GM19240 (cell line): ENCODE results near the gene GGNBP2.

Source experiments
- DNase-seq: peaks from one replicate; pipeline ENCODE4 v3.0.0; 2011; ENCODE audit warnings: low spot score; ENCODE audit not compliant: insufficient read length

GGNBP2 gene

GRCh38 chr17:36515837-36516236 is 28.9 kb upstream of the GGNBP2 start:
- no peak for DNase-seq

- no peak for DNase-seq
Observed at GRCh38 chr17:36523113-36523512, 21.6 kb upstream of the GGNBP2 start.

GRCh38 chr17:36524428-36524876 is 20.3 kb upstream of the GGNBP2 start:
- DNase-seq: no peak

GRCh38 chr17:36525113-36525512 is 19.6 kb upstream of the GGNBP2 start:
- DNase-seq: no peak

- no peak for DNase-seq
Observed at GRCh38 chr17:36525888-36526287, 18.8 kb upstream of the GGNBP2 start.

- no peak for DNase-seq
Observed at GRCh38 chr17:36527621-36528250, 17.0 kb upstream of the GGNBP2 start.

GRCh38 chr17:36529121-36529520 is 15.6 kb upstream of the GGNBP2 start:
- DNase-seq: no peak

GRCh38 chr17:36532435-36532975 is 12.2 kb upstream of the GGNBP2 start:
- no peak for DNase-seq

- peak; percentile 16 for DNase-seq
Observed at GRCh38 chr17:36533935-36534839, 10.5 kb upstream of the GGNBP2 start.

GRCh38 chr17:36534840-36535668 is 9.7 kb upstream of the GGNBP2 start, which contains the start of the genes MYO19 and PIGW:
Gene MYO19 (minus strand): TSS chr17:36534868. CDS start chr17:36532538, 2,330 bp downstream.
Gene PIGW (plus strand): TSS chr17:36534987. CDS start chr17:36537102, 2,115 bp downstream.
- peak; percentile 52 for DNase-seq

- DNase-seq: no peak
Observed at GRCh38 chr17:36535669-36536081, 9.0 kb upstream of the GGNBP2 start.

- DNase-seq: no peak
Observed at GRCh38 chr17:36540696-36541095, 4.0 kb upstream of the GGNBP2 start.

- no peak for DNase-seq
Observed at GRCh38 chr17:36542755-36543154, 2.0 kb upstream of the GGNBP2 start.

- DNase-seq: no peak
Observed at GRCh38 chr17:36544044-36544306, 744 bp upstream of the GGNBP2 start.

- DNase-seq: no peak
Observed at GRCh38 chr17:36545077-36545464, 352 bp downstream of the GGNBP2 start.

- DNase-seq: peak; percentile 67
Observed at GRCh38 chr17:36545465-36546417, 1.0 kb downstream of the GGNBP2 start.

- no peak for DNase-seq
Observed at GRCh38 chr17:36546418-36547093, 1.8 kb downstream of the GGNBP2 start.

- DNase-seq: no peak
Observed at GRCh38 chr17:36547776-36548175, 3.1 kb downstream of the GGNBP2 start.

GRCh38 chr17:36550491-36551417 is 6.0 kb downstream of the GGNBP2 start:
- DNase-seq: no peak
